GM19193 (cell line): ENCODE data around the gene MYBBP1A.

Experiments
- POLR2A ChIP-seq: IDR thresholded peaks from 4 replicates; pipeline ENCODE4 v1.6.1; 2011; ENCODE audit not compliant: insufficient read depth, insufficient read length; ENCODE audit errors: extremely low read depth

The MYBBP1A gene

GRCh38 chr17:4530799-4531730 is 24.1 kb downstream of the MYBBP1A start:
- TF ChIP-seq POLR2A = no peak

DNA sequence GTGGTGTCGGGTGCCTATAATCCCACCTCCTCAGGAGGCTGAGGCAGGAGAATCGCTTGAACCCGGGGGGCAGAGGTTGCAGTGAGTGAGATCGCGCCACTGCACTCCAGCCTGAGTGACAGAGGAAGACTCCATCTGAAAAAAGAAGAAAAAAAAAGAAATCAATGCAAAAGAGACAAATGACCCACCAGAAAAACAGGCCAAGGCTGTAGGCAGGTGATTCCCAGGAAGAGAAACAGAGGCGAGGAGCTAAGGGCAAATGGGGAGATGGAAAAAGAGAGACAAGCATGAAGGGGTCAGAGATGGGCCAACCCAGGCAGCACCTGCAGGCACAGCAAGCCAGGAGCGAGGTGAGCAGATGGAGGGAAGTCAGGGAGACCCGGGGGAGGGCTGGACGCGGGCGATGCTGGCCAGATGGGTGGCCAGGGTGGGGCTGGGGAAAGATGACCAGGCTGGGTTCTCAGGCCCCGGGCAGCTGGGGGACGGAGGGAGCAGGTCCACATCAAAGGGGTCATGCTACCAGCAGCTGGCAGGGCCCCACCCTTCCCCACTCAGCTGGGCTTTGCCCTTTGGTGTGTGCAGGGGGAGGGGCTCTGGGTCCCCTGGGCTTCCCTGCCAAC is 25.5 kb downstream of the MYBBP1A start:
- no peak for TF ChIP-seq POLR2A

DNA sequence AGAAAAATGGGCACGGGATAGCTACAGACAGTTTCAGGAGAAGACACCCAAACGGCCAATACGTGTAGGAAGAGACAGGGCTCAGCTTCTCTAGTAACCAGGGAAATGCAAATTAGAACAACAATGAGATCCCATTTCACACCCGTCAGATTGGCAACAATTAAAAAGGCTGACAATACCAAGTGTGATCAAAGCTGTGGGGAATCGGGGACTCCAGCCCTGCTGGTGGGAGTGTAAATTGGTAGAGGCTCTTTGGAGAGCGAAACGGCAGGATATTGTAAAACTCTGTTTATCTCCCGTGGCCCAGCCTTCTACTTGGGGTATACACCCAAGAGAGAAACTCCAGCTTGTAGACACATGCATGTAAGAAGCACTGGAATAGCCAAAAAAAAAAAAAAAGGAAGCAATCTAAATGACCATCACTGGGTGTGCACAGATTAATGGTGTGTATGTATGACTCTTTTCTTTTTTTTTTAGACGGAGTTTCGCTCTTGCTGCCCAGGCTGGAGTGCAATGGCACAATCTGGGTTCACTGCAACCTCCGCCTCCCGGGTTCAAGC is 27.5 kb downstream of the MYBBP1A start:
- TF ChIP-seq POLR2A = no peak

GRCh38 chr17:4527134-4527533 is 28.1 kb downstream of the MYBBP1A start:
- no peak for TF ChIP-seq POLR2A

GRCh38 chr17:4525691-4526397 is 29.3 kb downstream of the MYBBP1A start:
- no peak for TF ChIP-seq POLR2A

GRCh38 chr17:4523946-4524345 is 31.2 kb downstream of the MYBBP1A start:
- TF ChIP-seq POLR2A = no peak

- TF ChIP-seq POLR2A = no peak
Observed at GRCh38 chr17:4522661-4523060, 32.5 kb downstream of the MYBBP1A start.

GRCh38 chr17:4520894-4521600 is 34.1 kb downstream of the MYBBP1A start:
- TF ChIP-seq POLR2A = no peak

DNA sequence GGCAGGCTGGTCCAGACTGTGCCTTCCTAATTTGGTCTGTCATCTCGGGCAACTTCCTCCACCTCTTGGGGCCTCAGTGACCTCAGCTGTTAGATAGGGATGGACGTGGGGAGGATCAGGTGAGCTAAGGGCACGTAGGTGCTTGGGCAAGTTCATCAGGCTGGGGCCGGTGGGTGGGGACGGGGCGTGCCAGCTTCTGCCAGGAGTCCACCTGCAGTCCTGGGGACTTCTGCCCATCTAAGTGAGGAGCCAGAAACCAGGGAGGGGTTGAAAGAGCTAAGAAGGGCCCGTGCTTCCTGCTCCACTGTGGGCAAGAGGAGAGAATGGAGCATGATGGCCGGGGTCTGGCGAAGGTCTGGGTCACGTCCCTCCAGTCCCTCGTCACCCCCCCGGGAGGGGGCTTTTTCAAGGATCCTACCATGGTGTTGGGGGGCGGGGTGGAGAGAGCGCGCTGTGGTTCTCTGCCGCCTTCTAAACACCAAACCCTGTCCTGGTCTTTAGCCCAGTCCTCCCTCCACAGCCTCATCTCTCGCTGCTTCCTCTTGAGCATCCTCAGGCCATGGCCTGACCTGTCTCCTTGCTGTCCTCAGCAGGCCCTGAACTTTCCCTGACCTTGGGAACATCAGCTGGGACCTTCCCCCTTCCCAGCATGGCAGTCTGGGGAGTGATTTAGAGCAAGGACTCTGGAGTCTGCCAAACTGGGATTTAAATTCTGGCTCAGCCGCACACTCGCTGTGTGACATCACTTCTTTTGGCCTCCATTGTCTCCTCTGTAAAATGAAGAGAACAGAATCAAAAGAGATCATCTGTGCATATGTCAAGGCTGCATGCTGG is 34.9 kb downstream of the MYBBP1A start:
- no peak for TF ChIP-seq POLR2A

DNA sequence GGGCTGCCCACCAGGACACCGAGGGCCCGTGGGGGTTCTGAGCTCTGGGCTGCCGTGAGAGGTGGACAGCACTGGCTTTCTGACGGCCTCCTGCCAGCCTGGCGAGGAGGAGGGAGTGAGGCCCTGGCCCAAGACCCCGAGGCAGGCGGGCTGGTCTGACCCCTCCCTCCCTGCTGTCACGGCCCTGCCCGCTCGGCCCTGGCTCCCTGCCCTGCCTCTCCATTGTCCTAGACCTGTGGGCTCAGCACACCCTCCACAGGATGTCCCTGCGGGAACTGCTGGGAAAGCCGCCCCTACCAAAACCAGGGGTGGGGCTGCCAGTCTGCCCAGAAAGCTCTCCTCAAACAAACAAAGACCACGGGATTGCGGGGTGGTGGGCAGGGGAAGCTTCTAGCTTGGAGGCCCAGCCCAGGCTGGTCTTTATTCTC is 35.8 kb downstream of the MYBBP1A start:
- no peak for TF ChIP-seq POLR2A

GRCh38 chr17:4518901-4519300 is 36.3 kb downstream of the MYBBP1A start:
- no peak for TF ChIP-seq POLR2A

DNA sequence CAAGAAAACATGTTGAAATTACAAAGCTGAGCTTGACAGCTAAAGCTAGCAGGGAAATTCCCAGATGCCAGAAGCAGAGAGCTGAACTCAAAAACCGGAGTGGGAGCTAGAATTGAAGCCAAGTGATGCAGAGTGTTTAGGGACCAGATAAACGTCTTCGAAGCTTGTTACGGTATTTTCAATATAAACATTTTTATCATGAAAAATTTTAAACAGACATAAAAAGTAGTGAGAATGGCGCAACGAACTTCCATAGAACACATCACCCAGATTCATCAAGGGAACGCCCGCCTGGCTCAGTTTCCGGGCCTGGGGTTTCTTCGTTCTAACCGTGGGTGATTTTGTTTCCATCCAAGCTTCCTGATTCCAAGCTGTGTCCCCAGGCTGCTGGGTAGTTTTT is 38.4 kb downstream of the MYBBP1A start:
- TF ChIP-seq POLR2A = no peak

GRCh38 chr17:4515501-4515900 is 39.7 kb downstream of the MYBBP1A start:
- TF ChIP-seq POLR2A = no peak

DNA sequence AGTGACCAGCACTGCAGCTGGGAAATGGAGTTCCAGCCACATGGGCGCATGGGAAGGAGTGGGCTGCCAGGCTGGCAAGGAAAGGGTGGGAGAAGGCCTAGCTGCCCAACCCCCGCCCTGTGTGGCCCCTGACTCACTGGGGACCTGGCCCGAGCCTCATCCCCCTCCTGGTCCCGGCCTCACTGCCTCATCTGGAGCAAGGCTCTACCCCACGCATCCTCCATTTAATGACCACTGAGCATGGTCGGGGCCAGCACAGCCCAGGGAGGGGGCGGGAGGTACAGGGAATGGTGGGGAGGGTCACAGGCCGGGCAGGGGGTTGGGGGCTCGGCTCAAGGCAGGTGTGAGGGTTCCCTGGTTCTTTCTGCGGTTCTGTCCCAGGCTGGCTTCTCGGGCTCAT is 40.4 kb downstream of the MYBBP1A start:
- no peak for TF ChIP-seq POLR2A

DNA sequence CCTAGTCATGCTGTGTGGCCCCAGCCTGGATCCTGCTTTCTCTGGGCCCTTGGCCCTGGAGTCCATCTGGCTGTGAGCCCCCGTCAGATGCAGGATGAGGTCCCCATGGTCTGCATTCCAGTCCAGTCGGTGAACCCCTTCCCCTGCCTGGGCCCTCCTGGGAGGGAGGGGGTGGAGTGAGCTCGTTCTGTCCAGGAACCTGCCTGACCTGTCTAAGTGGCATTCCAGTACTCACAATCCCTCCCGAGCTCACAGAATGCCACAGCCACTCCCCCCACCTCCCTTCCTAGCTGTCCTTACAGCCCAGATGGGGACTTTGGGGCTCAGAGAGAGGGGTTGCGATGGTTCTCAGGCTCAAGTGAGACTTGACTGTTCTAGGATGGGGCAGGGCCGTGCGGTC is 41.0 kb downstream of the MYBBP1A start:
- no peak for TF ChIP-seq POLR2A
